Measurements from ENCODE around the gene FUS.

DNA sequence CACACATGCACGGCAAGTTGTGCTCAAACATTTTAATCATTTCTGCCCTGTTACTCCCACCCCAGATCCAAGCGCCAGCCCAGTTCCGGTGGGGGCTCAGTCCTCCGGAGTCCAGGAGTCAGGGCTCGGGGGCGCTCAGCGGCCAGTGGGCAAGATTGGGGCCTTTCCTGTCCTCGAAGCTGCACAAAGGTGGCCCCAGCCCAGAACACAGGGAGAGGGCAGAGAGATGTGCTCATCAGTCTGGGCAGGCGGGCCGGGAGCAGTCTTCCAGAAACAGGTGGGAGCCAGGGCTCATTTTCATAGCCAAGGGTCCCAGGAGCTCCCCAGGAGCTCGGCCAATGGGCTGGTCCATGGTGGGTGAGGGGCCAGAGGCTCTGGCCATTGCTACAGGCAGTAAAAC, 48.5 kb upstream of the FUS start:
- no peak for TF ChIP-seq POLR2AphosphoS5 (IDR thresholded peaks at IDR 0.05)
- TF ChIP-seq, protein P1, sequence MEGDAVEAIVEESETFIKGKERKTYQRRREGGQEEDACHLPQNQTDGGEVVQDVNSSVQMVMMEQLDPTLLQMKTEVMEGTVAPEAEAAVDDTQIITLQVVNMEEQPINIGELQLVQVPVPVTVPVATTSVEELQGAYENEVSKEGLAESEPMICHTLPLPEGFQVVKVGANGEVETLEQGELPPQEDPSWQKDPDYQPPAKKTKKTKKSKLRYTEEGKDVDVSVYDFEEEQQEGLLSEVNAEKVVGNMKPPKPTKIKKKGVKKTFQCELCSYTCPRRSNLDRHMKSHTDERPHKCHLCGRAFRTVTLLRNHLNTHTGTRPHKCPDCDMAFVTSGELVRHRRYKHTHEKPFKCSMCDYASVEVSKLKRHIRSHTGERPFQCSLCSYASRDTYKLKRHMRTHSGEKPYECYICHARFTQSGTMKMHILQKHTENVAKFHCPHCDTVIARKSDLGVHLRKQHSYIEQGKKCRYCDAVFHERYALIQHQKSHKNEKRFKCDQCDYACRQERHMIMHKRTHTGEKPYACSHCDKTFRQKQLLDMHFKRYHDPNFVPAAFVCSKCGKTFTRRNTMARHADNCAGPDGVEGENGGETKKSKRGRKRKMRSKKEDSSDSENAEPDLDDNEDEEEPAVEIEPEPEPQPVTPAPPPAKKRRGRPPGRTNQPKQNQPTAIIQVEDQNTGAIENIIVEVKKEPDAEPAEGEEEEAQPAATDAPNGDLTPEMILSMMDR (IDR thresholded peaks at IDR 0.05): no peak
